Peyer's patch (tissue), 4 donors: Measurements from ENCODE around the gene ADARB1.

Source experiments
- POLR2A ChIP-seq, 2 donors: fragments of 450-650 bp; IDR thresholded peaks; one replicate each; pipeline ENCODE4 v1.5.1; 2017; ENCODE audit warnings: antibody characterized with exemption in 2 of 2, mild to moderate bottlenecking in 2 of 2, moderate library complexity in 2 of 2
- TF ChIP-seq, protein P1 (sequence below), 6 experiments: fragments of 450-650 bp in 4 of 6; fragments of 200-600 bp in 2 of 6; sonication (generic) in 1 of 6; IDR thresholded peaks; one replicate each; pipeline ENCODE4 v1.5.1; 2017 to 2019; ENCODE audit warnings: antibody characterized with exemption in 6 of 6, mild to moderate bottlenecking in 3 of 6, moderate library complexity in 1 of 6

DNA sequence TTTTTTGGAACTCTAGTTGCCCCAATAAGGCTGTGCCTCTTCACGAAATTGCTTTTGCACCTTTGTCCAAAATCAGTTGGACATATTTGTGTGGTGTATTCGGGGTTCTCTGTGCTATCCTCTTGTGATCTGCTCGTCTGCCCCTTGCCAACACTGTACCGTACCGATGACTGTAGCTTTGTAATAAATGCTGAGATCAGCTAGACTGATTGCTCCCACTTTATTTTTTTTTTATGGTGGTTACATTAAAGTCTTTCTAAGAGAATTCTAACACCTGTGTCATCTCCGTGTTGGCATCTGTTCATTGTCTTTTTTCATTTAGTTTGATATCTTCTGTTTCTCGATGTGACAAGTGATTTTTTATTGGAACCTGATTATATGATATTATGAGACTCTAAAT lies 94.1 kb downstream of the ADARB1 start:
- TF ChIP-seq, protein P1, sequence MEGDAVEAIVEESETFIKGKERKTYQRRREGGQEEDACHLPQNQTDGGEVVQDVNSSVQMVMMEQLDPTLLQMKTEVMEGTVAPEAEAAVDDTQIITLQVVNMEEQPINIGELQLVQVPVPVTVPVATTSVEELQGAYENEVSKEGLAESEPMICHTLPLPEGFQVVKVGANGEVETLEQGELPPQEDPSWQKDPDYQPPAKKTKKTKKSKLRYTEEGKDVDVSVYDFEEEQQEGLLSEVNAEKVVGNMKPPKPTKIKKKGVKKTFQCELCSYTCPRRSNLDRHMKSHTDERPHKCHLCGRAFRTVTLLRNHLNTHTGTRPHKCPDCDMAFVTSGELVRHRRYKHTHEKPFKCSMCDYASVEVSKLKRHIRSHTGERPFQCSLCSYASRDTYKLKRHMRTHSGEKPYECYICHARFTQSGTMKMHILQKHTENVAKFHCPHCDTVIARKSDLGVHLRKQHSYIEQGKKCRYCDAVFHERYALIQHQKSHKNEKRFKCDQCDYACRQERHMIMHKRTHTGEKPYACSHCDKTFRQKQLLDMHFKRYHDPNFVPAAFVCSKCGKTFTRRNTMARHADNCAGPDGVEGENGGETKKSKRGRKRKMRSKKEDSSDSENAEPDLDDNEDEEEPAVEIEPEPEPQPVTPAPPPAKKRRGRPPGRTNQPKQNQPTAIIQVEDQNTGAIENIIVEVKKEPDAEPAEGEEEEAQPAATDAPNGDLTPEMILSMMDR (IDR thresholded peaks at IDR 0.05): no peak
- no peak for TF ChIP-seq POLR2A (IDR thresholded peaks at IDR 0.05)
